ENCODE results near the gene SIM1.

Gene SIM1

GRCh38 chr6:100485268-100485667, 20.5 kb upstream of the SIM1 start:
- Histone ChIP-seq H3K4me3 (ENCODE audit: low read length in 2 of 2) (no peak overlapping the region), H3K27ac (replicated peaks; ENCODE audit: low read length) (no peak overlapping the region), H2BK120ac (ENCODE audit: low read depth, low read length) (no peak overlapping the region), H3K14ac (ENCODE audit: low read length) (no peak overlapping the region), H3K9ac (ENCODE audit: low read depth, low read length, poor library complexity) (no peak overlapping the region), H2AFZ (ENCODE audit: low read length) (no peak overlapping the region), H3K4me1 (ENCODE audit: control insufficient read depth in 2 of 2, insufficient read depth in 1 of 2, low read depth in 1 of 2, low read length in 2 of 2) (no peaks in the 10 kb centered on the region), H4K8ac (ENCODE audit: low read depth, low read length) (no peak overlapping the region), H3K4me2 (ENCODE audit: insufficient read depth, low read length, poor library complexity, severe bottlenecking) (no peak overlapping the region), H2BK15ac (ENCODE audit: low read length) (no peak overlapping the region), H3K18ac (ENCODE audit: low read length) (no peak overlapping the region), H2BK5ac (ENCODE audit: low read length) (no peak overlapping the region), H3K23ac (ENCODE audit: low read depth, low read length, poor library complexity) (no peak overlapping the region), H3K79me1 (ENCODE audit: low read depth, low read length) (no peaks in the 10 kb centered on the region), H3K9me3 (replicated peaks in 1 of 2; ENCODE audit: control insufficient read depth in 2 of 2, insufficient read depth in 1 of 2, low read depth in 1 of 2, low read length in 2 of 2) (peaks cover 0 to 9% of the 10 kb centered on the region in 2 donors), H3K4ac (ENCODE audit: low read length) (no peak overlapping the region), H3K36me3 (replicated peaks in 1 of 2; ENCODE audit: control insufficient read depth in 2 of 2, insufficient read depth in 2 of 2, low read length in 2 of 2) (no peaks in the 10 kb centered on the region), H3K27me3 (ENCODE audit: control insufficient read depth in 3 of 3, insufficient read depth in 3 of 3, low read depth in 1 of 3, low read length in 3 of 3) (peaks cover 0 to 59% (median 0%) of the 10 kb centered on the region in 3 experiments), H2AK5ac (ENCODE audit: low read depth, low read length) (no peak overlapping the region), H4K91ac (ENCODE audit: low read depth, low read length, poor library complexity) (no peak overlapping the region), H2BK12ac (ENCODE audit: low read length) (no peak overlapping the region)
- no peak for DNase-seq (ENCODE audit: low spot score)

- Histone ChIP-seq H3K4me1 (ENCODE audit: control insufficient read depth in 2 of 2, insufficient read depth in 1 of 2, low read depth in 1 of 2, low read length in 2 of 2) (no peaks in the 10 kb centered on the region), H4K8ac (ENCODE audit: low read depth, low read length) (no peak overlapping the region), H3K9me3 (replicated peaks in 1 of 2; ENCODE audit: control insufficient read depth in 2 of 2, insufficient read depth in 1 of 2, low read depth in 1 of 2, low read length in 2 of 2) (peaks cover 0 to under 1% of the 10 kb centered on the region in 2 donors), H3K9ac (ENCODE audit: low read depth, low read length, poor library complexity) (no peak overlapping the region), H3K4ac (ENCODE audit: low read length) (no peak overlapping the region), H3K23ac (ENCODE audit: low read depth, low read length, poor library complexity) (no peak overlapping the region), H2BK12ac (ENCODE audit: low read length) (no peak overlapping the region), H4K91ac (ENCODE audit: low read depth, low read length, poor library complexity) (no peak overlapping the region), H3K4me3 (ENCODE audit: low read length in 2 of 2) (no peak overlapping the region), H3K4me2 (ENCODE audit: insufficient read depth, low read length, poor library complexity, severe bottlenecking) (no peak overlapping the region), H3K18ac (ENCODE audit: low read length) (no peak overlapping the region), H2BK15ac (ENCODE audit: low read length) (no peak overlapping the region), H2BK120ac (ENCODE audit: low read depth, low read length) (no peak overlapping the region), H2BK5ac (ENCODE audit: low read length) (no peak overlapping the region), H3K79me1 (ENCODE audit: low read depth, low read length) (no peaks in the 10 kb centered on the region), H2AFZ (ENCODE audit: low read length) (no peak overlapping the region), H3K36me3 (replicated peaks in 1 of 2; ENCODE audit: control insufficient read depth in 2 of 2, insufficient read depth in 2 of 2, low read length in 2 of 2) (no peaks in the 10 kb centered on the region), H3K14ac (ENCODE audit: low read length) (no peak overlapping the region), H3K27ac (replicated peaks; ENCODE audit: low read length) (no peak overlapping the region), H3K27me3 (ENCODE audit: control insufficient read depth in 3 of 3, insufficient read depth in 3 of 3, low read depth in 1 of 3, low read length in 3 of 3) (peaks cover 0 to 58% (median 0%) of the 10 kb centered on the region in 3 experiments), H2AK5ac (ENCODE audit: low read depth, low read length) (no peak overlapping the region)
- DNase-seq (ENCODE audit: low spot score) = no peak
- WGBS, 2 donors (ENCODE audit: extremely low coverage in 2 of 2, insufficient read length in 2 of 2, insufficient replicate concordance in 1 of 2) = no CpG with 5 or more reads among the region's 5 CpGs
These were observed 19.8 kb upstream of the SIM1 start for GRCh38 chr6:100484474-100484873.

GRCh38 chr6:100482698-100483097, 18.0 kb upstream of the SIM1 start:
- no CpG with 5 or more reads among the region's 2 CpGs for WGBS, 2 donors (ENCODE audit: extremely low coverage in 2 of 2, insufficient read length in 2 of 2, insufficient replicate concordance in 1 of 2)
- H3K4me1 ChIP-seq (ENCODE audit: control insufficient read depth in 2 of 2, insufficient read depth in 1 of 2, low read depth in 1 of 2, low read length in 2 of 2) = no peaks in the 10 kb centered on the region
- no peak overlapping the region for H3K27ac ChIP-seq (replicated peaks; ENCODE audit: low read length)
- H3K27me3 ChIP-seq (ENCODE audit: control insufficient read depth in 3 of 3, insufficient read depth in 3 of 3, low read depth in 1 of 3, low read length in 3 of 3) = peaks cover 0 to 53% (median 0%) of the 10 kb centered on the region in 3 experiments
- H2BK12ac ChIP-seq (ENCODE audit: low read length) = no peak overlapping the region
- peaks cover 0 to 1% of the 10 kb centered on the region in 2 donors for H3K9me3 ChIP-seq (replicated peaks in 1 of 2; ENCODE audit: control insufficient read depth in 2 of 2, insufficient read depth in 1 of 2, low read depth in 1 of 2, low read length in 2 of 2)
- H3K18ac ChIP-seq (ENCODE audit: low read length) = no peak overlapping the region
- no peaks in the 10 kb centered on the region for H3K79me1 ChIP-seq (ENCODE audit: low read depth, low read length)
- H4K8ac ChIP-seq (ENCODE audit: low read depth, low read length) = no peak overlapping the region
- no peak overlapping the region for H3K4ac ChIP-seq (ENCODE audit: low read length)
- no peak overlapping the region for H3K9ac ChIP-seq (ENCODE audit: low read depth, low read length, poor library complexity)
- no peak overlapping the region for H2BK15ac ChIP-seq (ENCODE audit: low read length)
- no peak overlapping the region for H3K4me2 ChIP-seq (ENCODE audit: insufficient read depth, low read length, poor library complexity, severe bottlenecking)
- no peak overlapping the region for H3K23ac ChIP-seq (ENCODE audit: low read depth, low read length, poor library complexity)
- H3K36me3 ChIP-seq (replicated peaks in 1 of 2; ENCODE audit: control insufficient read depth in 2 of 2, insufficient read depth in 2 of 2, low read length in 2 of 2) = no peaks in the 10 kb centered on the region
- H2BK5ac ChIP-seq (ENCODE audit: low read length) = no peak overlapping the region
- no peak overlapping the region for H2AK5ac ChIP-seq (ENCODE audit: low read depth, low read length)
- H2AFZ ChIP-seq (ENCODE audit: low read length) = no peak overlapping the region
- no peak overlapping the region for H3K4me3 ChIP-seq (ENCODE audit: low read length in 2 of 2)
- H4K91ac ChIP-seq (ENCODE audit: low read depth, low read length, poor library complexity) = no peak overlapping the region
- no peak overlapping the region for H3K14ac ChIP-seq (ENCODE audit: low read length)
- no peak for DNase-seq (ENCODE audit: low spot score)
- H2BK120ac ChIP-seq (ENCODE audit: low read depth, low read length) = no peak overlapping the region

- H3K9ac ChIP-seq (ENCODE audit: low read depth, low read length, poor library complexity) = no peak overlapping the region
- no peak overlapping the region for H3K4me2 ChIP-seq (ENCODE audit: insufficient read depth, low read length, poor library complexity, severe bottlenecking)
- H3K9me3 ChIP-seq (replicated peaks in 1 of 2; ENCODE audit: control insufficient read depth in 2 of 2, insufficient read depth in 1 of 2, low read depth in 1 of 2, low read length in 2 of 2) = peaks cover 0 to 1% of the 10 kb centered on the region in 2 donors
- no CpG with 5 or more reads among the region's 3 CpGs for WGBS, 2 donors (ENCODE audit: extremely low coverage in 2 of 2, insufficient read length in 2 of 2, insufficient replicate concordance in 1 of 2)
- H2BK5ac ChIP-seq (ENCODE audit: low read length) = no peak overlapping the region
- no peak overlapping the region for H4K8ac ChIP-seq (ENCODE audit: low read depth, low read length)
- no peak overlapping the region for H2BK15ac ChIP-seq (ENCODE audit: low read length)
- H3K14ac ChIP-seq (ENCODE audit: low read length) = no peak overlapping the region
- H3K18ac ChIP-seq (ENCODE audit: low read length) = no peak overlapping the region
- no peak overlapping the region for H2AK5ac ChIP-seq (ENCODE audit: low read depth, low read length)
- H3K4me1 ChIP-seq (ENCODE audit: control insufficient read depth in 2 of 2, insufficient read depth in 1 of 2, low read depth in 1 of 2, low read length in 2 of 2) = no peaks in the 10 kb centered on the region
- H2AFZ ChIP-seq (ENCODE audit: low read length) = no peak overlapping the region
- H2BK120ac ChIP-seq (ENCODE audit: low read depth, low read length) = no peak overlapping the region
- no peak overlapping the region for H4K91ac ChIP-seq (ENCODE audit: low read depth, low read length, poor library complexity)
- H2BK12ac ChIP-seq (ENCODE audit: low read length) = no peak overlapping the region
- H3K36me3 ChIP-seq (replicated peaks in 1 of 2; ENCODE audit: control insufficient read depth in 2 of 2, insufficient read depth in 2 of 2, low read length in 2 of 2) = no peaks in the 10 kb centered on the region
- peaks cover 0 to 50% (median 0%) of the 10 kb centered on the region in 3 experiments for H3K27me3 ChIP-seq (ENCODE audit: control insufficient read depth in 3 of 3, insufficient read depth in 3 of 3, low read depth in 1 of 3, low read length in 3 of 3)
- no peak overlapping the region for H3K4me3 ChIP-seq (ENCODE audit: low read length in 2 of 2)
- H3K79me1 ChIP-seq (ENCODE audit: low read depth, low read length) = no peaks in the 10 kb centered on the region
- H3K4ac ChIP-seq (ENCODE audit: low read length) = no peak overlapping the region
- H3K27ac ChIP-seq (replicated peaks; ENCODE audit: low read length) = no peak overlapping the region
- H3K23ac ChIP-seq (ENCODE audit: low read depth, low read length, poor library complexity) = no peak overlapping the region
- peak; percentile 41 for DNase-seq (ENCODE audit: low spot score)
These were observed 14.7 kb upstream of the SIM1 start for GRCh38 chr6:100479179-100480035.
